ENCODE data around the gene CHEK2. TPM values are rescaled to one million over a fixed set of nuclear protein-coding genes. Genes with fewer than 3 reads are reported as not detected.

The CHEK2 gene
- polyA plus RNA-seq, 12 donors, result 6.4 to 36.5 (median 10.2) TPM; not detected in 1

Other genes starting within 250 kb of the CHEK2 start
- 10 to 100 TPM; 20.5 to 38.3 (median 28.6) TPM for gene TTC28, start 62.0 kb downstream of the CHEK2 start, polyA plus RNA-seq (ENCODE audit: insufficient read length in 12 of 12)
- 10 to 100 TPM in 11 of 12 donors, not detected in 1; 14.7 to 24.0 (median 20.0) TPM for gene HSCB, start 219 bp upstream of the CHEK2 start, polyA plus RNA-seq (ENCODE audit: insufficient read length in 12 of 12)
- 10 to 100 TPM in 11 of 12 donors, not detected in 1; 21.0 to 32.3 (median 27.2) TPM for gene CCDC117, start 30.9 kb upstream of the CHEK2 start, polyA plus RNA-seq (ENCODE audit: insufficient read length in 12 of 12)
- 10 to 100 TPM in 11 of 12 donors, not detected in 1; 57.5 to 99.1 (median 74.6) TPM for gene XBP1, start 58.7 kb upstream of the CHEK2 start, polyA plus RNA-seq (ENCODE audit: insufficient read length in 12 of 12)
- gene ZNRF3, start 141.8 kb upstream of the CHEK2 start, polyA plus RNA-seq (ENCODE audit: insufficient read length in 12 of 12), result 10 to 100 TPM in 7 of 12 donors, 1 to 10 TPM in 4, not detected in 1; 7.3 to 15.6 (median 10.5) TPM